ENCODE data around the gene PODXL2.

The PODXL2 gene

DNA sequence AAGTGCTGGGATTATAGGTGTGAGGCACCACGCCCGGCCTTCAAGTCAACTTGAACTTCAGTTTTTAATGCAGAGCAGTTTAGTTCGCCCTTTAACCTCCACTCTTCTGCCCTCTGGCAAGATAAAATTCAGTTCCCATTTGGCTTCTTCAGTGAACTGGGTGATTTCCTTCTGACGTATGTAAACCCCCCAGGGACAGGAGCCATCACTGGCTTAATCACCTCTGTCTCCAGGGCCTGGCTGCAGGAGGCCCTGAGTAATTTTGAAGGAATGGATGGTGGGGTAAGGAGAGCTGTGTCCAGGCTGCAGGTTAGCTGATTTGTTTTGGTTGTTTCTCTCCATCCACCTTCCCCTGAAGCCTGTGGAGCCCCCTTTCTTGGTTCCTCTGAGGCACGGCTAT is 18.9 kb upstream of the PODXL2 start:
- Histone ChIP-seq H2AFZ (ENCODE audit: low read depth, low read length) (no peak overlapping the region), H3K36me3 (ENCODE audit: insufficient read depth, low read length) (peaks cover 93% of the 10 kb centered on the region), H3K4me1 (ENCODE audit: insufficient read depth, low read length) (0 out of 2 replicates have a peak, but pooled peaks cover 3% of the 10 kb centered on the region), H3K9ac (ENCODE audit: low read depth, low read length) (no peak overlapping the region), H3K27ac (ENCODE audit: low read length) (no peak overlapping the region), H4K20me1 (ENCODE audit: insufficient read depth, low read length) (peaks cover 88% of the 10 kb centered on the region), H3K9me3 (ENCODE audit: insufficient read depth, low read length, severe bottlenecking) (no peaks in the 10 kb centered on the region), H3K27me3 (ENCODE audit: insufficient read depth, low read length, poor library complexity) (no peaks in the 10 kb centered on the region), H3K79me2 (ENCODE audit: insufficient read depth, low read length) (peaks cover 78% of the 10 kb centered on the region), H3K4me3 (ENCODE audit: low read depth in 1 of 2, low read length in 2 of 2) (no peak overlapping the region), H3K4me2 (ENCODE audit: insufficient read depth, low read length) (no peak overlapping the region)
- DNase-seq (no peak), ATAC-seq (ENCODE audit: insufficient read depth, low read depth) (no peak)
- no peak for TF ChIP-seq EZH2 (IDR thresholded peaks at IDR 0.05; ENCODE audit: borderline replicate concordance, low read depth, low read length, severe bottlenecking)
- TF ChIP-seq, protein P1, sequence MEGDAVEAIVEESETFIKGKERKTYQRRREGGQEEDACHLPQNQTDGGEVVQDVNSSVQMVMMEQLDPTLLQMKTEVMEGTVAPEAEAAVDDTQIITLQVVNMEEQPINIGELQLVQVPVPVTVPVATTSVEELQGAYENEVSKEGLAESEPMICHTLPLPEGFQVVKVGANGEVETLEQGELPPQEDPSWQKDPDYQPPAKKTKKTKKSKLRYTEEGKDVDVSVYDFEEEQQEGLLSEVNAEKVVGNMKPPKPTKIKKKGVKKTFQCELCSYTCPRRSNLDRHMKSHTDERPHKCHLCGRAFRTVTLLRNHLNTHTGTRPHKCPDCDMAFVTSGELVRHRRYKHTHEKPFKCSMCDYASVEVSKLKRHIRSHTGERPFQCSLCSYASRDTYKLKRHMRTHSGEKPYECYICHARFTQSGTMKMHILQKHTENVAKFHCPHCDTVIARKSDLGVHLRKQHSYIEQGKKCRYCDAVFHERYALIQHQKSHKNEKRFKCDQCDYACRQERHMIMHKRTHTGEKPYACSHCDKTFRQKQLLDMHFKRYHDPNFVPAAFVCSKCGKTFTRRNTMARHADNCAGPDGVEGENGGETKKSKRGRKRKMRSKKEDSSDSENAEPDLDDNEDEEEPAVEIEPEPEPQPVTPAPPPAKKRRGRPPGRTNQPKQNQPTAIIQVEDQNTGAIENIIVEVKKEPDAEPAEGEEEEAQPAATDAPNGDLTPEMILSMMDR (IDR thresholded peaks at IDR 0.05; ENCODE audit: borderline replicate concordance, extremely low read depth, low read length, poor library complexity, severe bottlenecking): no peak

DNA sequence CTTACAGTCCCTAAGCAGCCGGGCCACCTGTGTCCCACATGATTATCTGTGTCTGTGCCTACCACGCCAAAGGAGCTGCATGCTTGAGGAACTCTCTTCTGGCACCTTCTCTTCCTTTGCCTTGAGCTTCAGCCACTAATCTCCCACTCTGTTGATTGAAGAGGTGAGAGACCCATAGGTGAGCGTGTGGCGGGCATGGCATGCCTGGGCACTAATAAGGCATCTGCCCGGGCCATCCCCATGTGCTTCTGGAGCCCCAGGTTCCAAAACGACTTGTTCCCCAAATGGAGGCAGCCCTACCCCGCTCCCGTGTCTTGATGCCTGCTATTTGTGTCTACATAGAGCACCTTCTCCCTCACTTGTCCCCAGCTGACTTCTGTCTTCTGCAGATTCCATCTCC is 17.7 kb upstream of the PODXL2 start:
- Histone ChIP-seq H3K36me3 (ENCODE audit: insufficient read depth, low read length) (peaks cover 95% of the 10 kb centered on the region), H3K4me2 (ENCODE audit: insufficient read depth, low read length) (no peak overlapping the region), H3K4me3 (ENCODE audit: low read depth in 1 of 2, low read length in 2 of 2) (no peak overlapping the region), H4K20me1 (ENCODE audit: insufficient read depth, low read length) (peaks cover 91% of the 10 kb centered on the region), H3K79me2 (ENCODE audit: insufficient read depth, low read length) (peaks cover 70% of the 10 kb centered on the region), H3K4me1 (ENCODE audit: insufficient read depth, low read length) (0 out of 2 replicates have a peak, but pooled peaks cover 3% of the 10 kb centered on the region), H2AFZ (ENCODE audit: low read depth, low read length) (no peak overlapping the region), H3K27ac (ENCODE audit: low read length) (no peak overlapping the region), H3K9ac (ENCODE audit: low read depth, low read length) (no peak overlapping the region), H3K9me3 (ENCODE audit: insufficient read depth, low read length, severe bottlenecking) (no peaks in the 10 kb centered on the region), H3K27me3 (ENCODE audit: insufficient read depth, low read length, poor library complexity) (no peaks in the 10 kb centered on the region)
- ATAC-seq (ENCODE audit: insufficient read depth, low read depth) (no peak), DNase-seq (no peak)
- TF ChIP-seq, protein P1 (IDR thresholded peaks at IDR 0.05; ENCODE audit: borderline replicate concordance, extremely low read depth, low read length, poor library complexity, severe bottlenecking): no peak
- no peak for TF ChIP-seq EZH2 (IDR thresholded peaks at IDR 0.05; ENCODE audit: borderline replicate concordance, low read depth, low read length, severe bottlenecking)

DNA sequence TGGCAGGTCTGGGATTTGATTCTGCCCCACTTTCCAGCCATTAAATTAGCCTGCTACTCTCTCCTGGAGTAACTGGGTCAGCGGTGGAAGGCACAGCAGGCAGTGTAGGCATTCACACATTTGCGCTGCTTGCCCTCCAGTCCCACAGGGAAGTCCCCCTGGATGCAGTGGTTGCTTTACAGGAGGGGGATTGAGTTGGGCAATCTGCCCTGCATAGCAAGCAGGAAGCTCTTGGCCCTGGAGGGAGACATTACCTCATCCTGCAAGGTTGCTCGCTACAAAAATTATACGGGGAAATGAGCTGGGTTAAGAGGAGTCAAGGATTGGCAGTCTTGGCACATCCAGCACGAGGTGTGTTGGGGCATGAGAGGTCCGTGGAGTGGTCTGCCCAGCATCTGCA is 16.0 kb upstream of the PODXL2 start:
- H3K4me1 ChIP-seq (ENCODE audit: insufficient read depth, low read length): no peaks in the 10 kb centered on the region
- H3K9me3 ChIP-seq (ENCODE audit: insufficient read depth, low read length, severe bottlenecking): no peaks in the 10 kb centered on the region
- H4K20me1 ChIP-seq (ENCODE audit: insufficient read depth, low read length): peaks cover 91% of the 10 kb centered on the region
- peaks cover 54% of the 10 kb centered on the region for H3K79me2 ChIP-seq (ENCODE audit: insufficient read depth, low read length)
- no peak for ATAC-seq (ENCODE audit: insufficient read depth, low read depth)
- H2AFZ ChIP-seq (ENCODE audit: low read depth, low read length): no peak overlapping the region
- no peak for DNase-seq
- H3K9ac ChIP-seq (ENCODE audit: low read depth, low read length): no peak overlapping the region
- peaks cover 95% of the 10 kb centered on the region for H3K36me3 ChIP-seq (ENCODE audit: insufficient read depth, low read length)
- no peak for TF ChIP-seq EZH2 (IDR thresholded peaks at IDR 0.05; ENCODE audit: borderline replicate concordance, low read depth, low read length, severe bottlenecking)
- TF ChIP-seq, protein P1 (IDR thresholded peaks at IDR 0.05; ENCODE audit: borderline replicate concordance, extremely low read depth, low read length, poor library complexity, severe bottlenecking): no peak
- H3K4me3 ChIP-seq (ENCODE audit: low read depth in 1 of 2, low read length in 2 of 2): no peak overlapping the region
- H3K4me2 ChIP-seq (ENCODE audit: insufficient read depth, low read length): no peak overlapping the region
- no peak overlapping the region for H3K27ac ChIP-seq (ENCODE audit: low read length)
- H3K27me3 ChIP-seq (ENCODE audit: insufficient read depth, low read length, poor library complexity): no peaks in the 10 kb centered on the region

DNA sequence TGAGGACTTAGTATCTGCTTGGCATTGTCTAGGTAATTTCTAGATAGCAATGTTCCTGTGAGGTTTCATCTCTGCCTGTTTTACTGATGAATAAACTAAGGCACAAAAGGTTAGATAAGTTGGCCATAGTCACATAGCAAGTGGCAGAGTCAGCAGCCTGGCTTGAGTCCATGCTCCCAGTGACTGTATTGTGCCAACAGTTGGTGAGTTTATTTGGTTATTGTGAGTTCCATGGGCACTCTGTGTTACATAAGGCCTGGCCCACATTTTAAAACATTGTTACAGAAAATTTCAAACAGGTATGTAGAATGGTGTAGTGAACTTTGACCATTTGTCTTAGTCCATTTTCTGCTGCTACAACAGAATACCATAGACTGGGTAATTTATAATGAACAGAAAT is 15.6 kb upstream of the PODXL2 start:
- Histone ChIP-seq H4K20me1 (ENCODE audit: insufficient read depth, low read length) (peaks cover 91% of the 10 kb centered on the region), H3K4me1 (ENCODE audit: insufficient read depth, low read length) (no peaks in the 10 kb centered on the region), H3K4me2 (ENCODE audit: insufficient read depth, low read length) (no peak overlapping the region), H2AFZ (ENCODE audit: low read depth, low read length) (no peak overlapping the region), H3K36me3 (ENCODE audit: insufficient read depth, low read length) (peaks cover 95% of the 10 kb centered on the region), H3K79me2 (ENCODE audit: insufficient read depth, low read length) (peaks cover 49% of the 10 kb centered on the region), H3K27me3 (ENCODE audit: insufficient read depth, low read length, poor library complexity) (no peaks in the 10 kb centered on the region), H3K4me3 (ENCODE audit: low read depth in 1 of 2, low read length in 2 of 2) (no peak overlapping the region), H3K27ac (ENCODE audit: low read length) (no peak overlapping the region), H3K9ac (ENCODE audit: low read depth, low read length) (no peak overlapping the region), H3K9me3 (ENCODE audit: insufficient read depth, low read length, severe bottlenecking) (no peaks in the 10 kb centered on the region)
- TF ChIP-seq, protein P1 (IDR thresholded peaks at IDR 0.05; ENCODE audit: borderline replicate concordance, extremely low read depth, low read length, poor library complexity, severe bottlenecking): no peak
- no peak for TF ChIP-seq EZH2 (IDR thresholded peaks at IDR 0.05; ENCODE audit: borderline replicate concordance, low read depth, low read length, severe bottlenecking)
- ATAC-seq (ENCODE audit: insufficient read depth, low read depth) (no peak), DNase-seq (no peak)

Data from DND-41 (cell line).